ENCODE data around the gene ADTRP. TPM values are rescaled to one million over a fixed set of nuclear protein-coding genes. Genes with fewer than 3 reads are reported as not detected.

ADTRP gene
- total and polyA plus RNA-seq, 7 donors = 0.08 TPM; not detected in 5

- intact Hi-C loops (cut with DNase I) = no loop called here
- TF ChIP-seq, protein P1, sequence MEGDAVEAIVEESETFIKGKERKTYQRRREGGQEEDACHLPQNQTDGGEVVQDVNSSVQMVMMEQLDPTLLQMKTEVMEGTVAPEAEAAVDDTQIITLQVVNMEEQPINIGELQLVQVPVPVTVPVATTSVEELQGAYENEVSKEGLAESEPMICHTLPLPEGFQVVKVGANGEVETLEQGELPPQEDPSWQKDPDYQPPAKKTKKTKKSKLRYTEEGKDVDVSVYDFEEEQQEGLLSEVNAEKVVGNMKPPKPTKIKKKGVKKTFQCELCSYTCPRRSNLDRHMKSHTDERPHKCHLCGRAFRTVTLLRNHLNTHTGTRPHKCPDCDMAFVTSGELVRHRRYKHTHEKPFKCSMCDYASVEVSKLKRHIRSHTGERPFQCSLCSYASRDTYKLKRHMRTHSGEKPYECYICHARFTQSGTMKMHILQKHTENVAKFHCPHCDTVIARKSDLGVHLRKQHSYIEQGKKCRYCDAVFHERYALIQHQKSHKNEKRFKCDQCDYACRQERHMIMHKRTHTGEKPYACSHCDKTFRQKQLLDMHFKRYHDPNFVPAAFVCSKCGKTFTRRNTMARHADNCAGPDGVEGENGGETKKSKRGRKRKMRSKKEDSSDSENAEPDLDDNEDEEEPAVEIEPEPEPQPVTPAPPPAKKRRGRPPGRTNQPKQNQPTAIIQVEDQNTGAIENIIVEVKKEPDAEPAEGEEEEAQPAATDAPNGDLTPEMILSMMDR (IDR thresholded peaks at IDR 0.05) = no peak
- peak in 1 of 2 donors; percentile 41 for DNase-seq
- Histone ChIP-seq H3K27ac (no peak overlapping the region), H3K9me3 (no peaks in the 10 kb centered on the region), H3K4me3 (no peak overlapping the region), H3K4me1 (no peaks in the 10 kb centered on the region), H3K36me3 (ENCODE audit: insufficient read depth in 1 of 2, low read depth in 1 of 2) (no peaks in the 10 kb centered on the region), H3K27me3 (ENCODE audit: insufficient read depth in 3 of 3, low read length in 2 of 3) (no peaks in the 10 kb centered on the region)
- peak in 3 of 4 donors; percentile 33 to 51 (median 34) for ATAC-seq
- WGBS, 3 donors = 81 to 88% (median 88%) methylated on average over 10 of the region's 10 CpGs
Observed at GRCh38 chr6:11772109-11772825, 6.3 kb downstream of the ADTRP start.

DNA sequence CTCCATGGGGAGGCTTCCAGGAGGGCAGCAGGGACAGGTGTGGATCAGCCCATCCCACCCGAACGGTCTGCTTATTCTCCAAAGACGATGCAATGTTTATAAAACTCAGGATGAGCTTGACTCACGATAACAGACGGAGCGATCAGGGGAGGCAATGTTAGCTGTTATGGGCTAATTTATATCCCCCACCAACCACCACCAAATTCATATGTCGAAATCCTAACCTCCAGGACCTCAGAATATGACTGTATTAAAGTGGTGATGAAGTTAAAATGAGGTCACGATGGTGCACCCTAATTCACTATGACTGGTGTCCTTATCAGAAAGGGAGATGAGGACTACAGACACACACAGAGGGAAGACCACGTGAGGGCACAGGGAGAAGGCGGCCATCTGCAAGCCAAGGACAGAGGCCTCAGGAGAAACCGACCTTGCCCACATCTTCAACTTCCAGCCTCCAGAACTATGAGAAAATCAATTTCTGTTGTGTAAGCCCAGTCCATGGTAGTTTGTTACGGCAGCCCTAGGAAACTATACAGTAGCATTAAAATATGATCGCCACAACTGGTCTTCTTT is 7.0 kb downstream of the ADTRP start:
- no peaks in the 10 kb centered on the region for H3K27me3 ChIP-seq (ENCODE audit: insufficient read depth in 3 of 3, low read length in 2 of 3)
- 85 to 90% (median 87%) methylated on average over 13 of the region's 13 CpGs for WGBS, 3 donors
- ATAC-seq = no peak
- TF ChIP-seq, protein P1 (IDR thresholded peaks at IDR 0.05) = no peak
- H3K27ac ChIP-seq = peak overlapping the region; percentile 57
- H3K36me3 ChIP-seq (ENCODE audit: insufficient read depth in 1 of 2, low read depth in 1 of 2) = no peaks in the 10 kb centered on the region
- no peaks in the 10 kb centered on the region for H3K9me3 ChIP-seq
- intact Hi-C loops (cut with DNase I) = no loop called here
- H3K4me3 ChIP-seq = no peak overlapping the region
- no peaks in the 10 kb centered on the region for H3K4me1 ChIP-seq
- no peak for DNase-seq

DNA sequence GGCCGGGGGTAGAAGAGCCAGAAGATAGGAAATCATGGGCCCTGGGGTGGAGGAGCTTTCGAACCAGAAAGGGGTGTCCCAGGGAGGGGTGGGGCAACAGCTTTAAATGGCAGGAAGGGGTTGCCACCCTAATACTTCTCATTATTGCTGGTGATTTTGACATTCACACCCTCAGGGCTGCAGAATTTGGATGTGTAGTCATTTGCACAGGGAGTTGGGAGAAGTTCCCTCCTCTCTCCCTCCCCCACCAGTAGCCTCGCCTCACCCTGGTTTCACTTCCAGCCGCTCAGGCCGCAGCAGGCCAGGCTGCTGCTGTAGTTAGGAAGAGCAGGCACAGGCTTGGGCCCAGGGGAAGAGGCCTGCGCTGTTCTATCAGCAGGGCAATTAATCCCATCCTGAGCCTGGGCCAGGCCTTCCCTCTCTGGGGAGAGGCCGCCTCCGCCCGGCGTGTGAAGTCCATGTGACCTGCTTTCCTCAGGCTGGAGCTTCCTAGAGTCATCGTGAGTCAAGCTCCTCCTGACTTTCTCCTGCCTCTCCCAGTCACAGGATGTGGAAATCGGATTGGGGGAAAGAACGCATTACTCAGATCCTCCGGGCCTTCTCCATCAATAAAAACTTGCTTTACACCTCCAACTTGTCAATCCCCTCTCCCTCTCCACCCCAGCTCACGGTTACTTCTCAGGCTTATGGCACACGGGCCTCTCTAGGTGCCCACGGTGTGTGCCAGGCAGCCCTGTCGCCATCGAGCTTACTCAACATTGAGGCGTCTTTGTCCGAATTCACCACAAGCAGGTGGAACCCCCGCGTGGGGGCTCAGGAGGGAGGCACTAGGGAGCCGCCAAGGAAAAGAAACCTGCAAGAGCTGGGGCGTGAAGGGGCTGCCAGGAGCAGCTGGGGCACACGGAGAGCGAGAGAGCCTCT is 7.8 kb downstream of the ADTRP start:
- no peaks in the 10 kb centered on the region for H3K27me3 ChIP-seq (ENCODE audit: insufficient read depth in 3 of 3, low read length in 2 of 3)
- peak; percentile 83 to 95 (median 93) for ATAC-seq
- TF ChIP-seq, protein P1 (IDR thresholded peaks at IDR 0.05) = no peak
- peak overlapping the region; percentile 57 for H3K27ac ChIP-seq
- H3K4me1 ChIP-seq = no peaks in the 10 kb centered on the region
- WGBS, 3 donors = 52 to 55% (median 52%) methylated on average over 26 to 27 of the region's 27 CpGs
- DNase-seq = peak; percentile 93 to 94
- H3K4me3 ChIP-seq = no peak overlapping the region
- intact Hi-C loops (cut with DNase I) = no loop called here
- no peaks in the 10 kb centered on the region for H3K36me3 ChIP-seq (ENCODE audit: insufficient read depth in 1 of 2, low read depth in 1 of 2)
- no peaks in the 10 kb centered on the region for H3K9me3 ChIP-seq

DNA sequence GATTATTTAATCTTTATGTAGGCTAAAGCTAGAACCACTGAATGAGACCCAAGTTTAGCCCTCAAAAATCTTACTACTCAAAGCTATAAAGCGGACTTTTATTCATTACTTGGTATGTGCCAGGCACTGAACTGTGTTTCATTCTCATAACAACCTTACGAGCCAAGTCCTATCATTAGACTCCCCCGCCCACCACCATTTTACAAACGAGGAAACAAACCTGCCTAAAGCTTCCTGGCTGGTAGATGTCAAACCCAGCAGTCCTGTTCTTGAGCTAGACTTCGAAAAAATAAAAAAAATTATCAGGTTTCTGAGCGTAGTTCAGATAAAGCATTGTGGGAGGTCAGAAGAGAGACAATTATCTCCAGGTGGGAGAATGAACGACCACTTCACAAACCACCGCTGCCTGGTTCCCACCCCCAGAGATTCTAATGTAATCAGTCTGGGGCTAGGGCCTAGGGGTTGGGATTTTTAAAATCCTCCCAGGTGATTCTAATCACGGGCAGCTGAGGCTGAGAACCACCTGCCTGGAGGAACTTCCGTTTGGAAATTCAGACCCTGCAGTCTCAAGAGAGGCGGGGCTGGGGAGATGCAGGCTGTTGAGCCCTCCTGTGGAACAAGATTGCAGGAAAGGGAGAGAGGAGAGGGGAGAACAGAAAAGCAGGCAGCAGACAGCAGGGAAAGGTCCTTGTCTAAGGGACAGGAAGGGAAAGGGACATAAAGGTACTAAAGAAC is 8.6 kb downstream of the ADTRP start:
- H3K27me3 ChIP-seq (ENCODE audit: insufficient read depth in 3 of 3, low read length in 2 of 3) = no peaks in the 10 kb centered on the region
- H3K4me3 ChIP-seq = no peak overlapping the region
- no peaks in the 10 kb centered on the region for H3K36me3 ChIP-seq (ENCODE audit: insufficient read depth in 1 of 2, low read depth in 1 of 2)
- no peaks in the 10 kb centered on the region for H3K9me3 ChIP-seq
- ATAC-seq = no peak
- intact Hi-C loops (cut with DNase I) = no loop called here
- DNase-seq = no peak
- H3K27ac ChIP-seq = peak overlapping the region; percentile 24
- H3K4me1 ChIP-seq = no peaks in the 10 kb centered on the region
- WGBS, 3 donors = 71 to 74% (median 71%) methylated on average over 11 of the region's 11 CpGs
- TF ChIP-seq, protein P1 (IDR thresholded peaks at IDR 0.05) = no peak
